GM18498 (cell line): ENCODE data around the gene SLAMF9.

ENCODE experiments used
- ATAC-seq: cut with Tn5 transposase; IDR thresholded peaks from one replicate; pipeline ENCODE4 v1.9.1; 2021; ENCODE audit warnings: mild to moderate bottlenecking, moderate library complexity; ENCODE audit not compliant: unreplicated experiment

SLAMF9 gene

GRCh38 chr1:159953536-159954515 is at the start of gene SLAMF9:
SLAMF9 (minus strand) TSS chr1:159954237; CDS start chr1:159954137, 100 bp downstream.
- ATAC-seq: no peak

GRCh38 chr1:160001440-160001839 is 47.4 kb upstream of the SLAMF9 start:
- no peak for ATAC-seq

DNA sequence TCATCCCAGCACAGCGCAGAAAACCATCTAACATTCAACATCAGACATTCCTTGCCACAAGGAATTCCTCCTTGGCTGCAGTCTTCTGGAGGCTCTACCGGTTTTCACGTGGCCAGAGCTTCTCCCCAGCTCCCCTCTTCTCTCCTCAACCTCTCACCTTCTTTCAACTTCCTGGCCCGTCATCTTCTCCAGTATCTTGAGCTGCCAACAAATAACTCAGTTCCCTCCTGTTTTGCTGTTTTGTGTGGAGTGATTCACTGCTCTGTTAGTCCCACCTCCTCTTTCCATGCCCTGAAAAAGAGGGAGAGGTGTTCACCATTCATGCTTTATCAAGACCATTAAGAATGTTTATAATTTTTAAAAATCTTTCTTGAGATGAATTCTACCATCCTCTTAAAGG is 45.2 kb upstream of the SLAMF9 start:
- ATAC-seq: no peak

DNA sequence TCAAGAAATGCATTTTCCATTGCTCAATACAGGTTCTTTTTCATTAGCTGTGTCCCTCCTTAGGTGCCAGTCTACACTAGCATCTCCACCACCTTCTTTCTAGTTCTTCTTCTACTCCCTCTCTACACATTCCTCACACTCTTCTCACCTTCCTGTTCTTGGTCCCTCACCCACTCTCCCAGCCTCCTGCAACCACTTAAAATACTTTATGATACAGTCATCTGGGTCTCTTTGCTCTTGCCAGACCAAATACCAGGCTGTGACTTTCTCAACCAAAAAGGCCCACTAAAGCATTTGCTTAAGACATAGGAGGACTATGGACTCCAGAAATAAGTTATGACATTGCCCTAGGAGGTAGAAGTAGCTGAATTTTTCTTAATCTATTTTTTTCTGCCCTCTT is 42.6 kb upstream of the SLAMF9 start:
- no peak for ATAC-seq

DNA sequence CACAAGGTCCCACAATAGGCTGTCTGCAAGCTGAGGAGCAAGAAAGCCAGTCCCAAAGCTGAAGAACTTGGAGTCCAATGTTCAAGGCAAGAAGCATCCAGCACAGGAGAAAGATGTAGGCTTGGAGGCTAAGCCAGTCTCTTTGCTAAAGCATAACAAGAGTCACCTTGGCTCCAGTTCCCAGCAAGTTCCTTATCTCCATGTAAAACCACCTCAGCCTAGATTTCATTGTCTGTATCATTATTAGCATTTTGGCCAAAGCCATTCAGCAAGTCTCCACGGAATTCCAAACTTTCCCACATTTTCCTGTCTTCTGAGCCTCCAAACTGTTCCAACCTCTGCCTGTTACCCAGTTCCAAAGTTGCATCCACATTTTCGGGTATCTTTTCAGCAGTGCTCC is 40.9 kb upstream of the SLAMF9 start:
- ATAC-seq: no peak

DNA sequence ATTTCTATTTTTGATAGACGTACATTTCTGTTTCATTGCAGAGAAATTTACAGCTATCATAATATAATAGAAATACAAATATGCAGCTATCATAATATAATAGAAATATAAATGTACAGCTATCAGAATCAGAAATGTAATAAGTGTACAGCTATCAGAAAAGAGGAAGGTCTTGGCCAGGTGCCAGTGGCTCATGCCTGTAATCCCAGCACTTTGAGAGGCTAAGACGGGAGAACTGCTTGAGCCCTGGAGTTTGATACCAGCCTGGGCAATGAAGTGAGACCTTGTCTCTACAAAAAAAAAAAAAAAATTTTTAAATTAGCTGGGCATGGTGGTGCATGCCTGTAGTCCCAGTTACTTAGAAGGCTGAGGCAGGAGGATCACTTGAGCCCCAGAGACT is 39.9 kb upstream of the SLAMF9 start:
- no peak for ATAC-seq

DNA sequence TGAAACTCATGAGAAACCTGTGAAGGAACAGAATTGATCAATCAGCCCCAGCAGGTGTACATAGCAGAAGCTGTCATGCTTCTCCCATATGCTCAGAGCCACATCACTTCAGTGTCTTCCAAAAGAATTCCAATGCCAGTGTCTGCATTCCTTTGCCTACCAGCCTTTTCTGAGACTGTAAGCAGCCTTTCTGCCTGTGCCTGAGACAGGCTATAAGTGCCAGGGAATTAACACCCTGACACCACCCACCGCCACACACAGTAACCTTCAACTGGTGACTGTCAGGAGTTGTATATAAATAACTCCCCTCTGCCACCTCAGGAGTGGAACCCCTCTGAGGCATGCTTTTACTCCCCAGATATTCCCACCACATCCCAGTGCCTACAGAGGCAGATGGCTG is 38.1 kb upstream of the SLAMF9 start:
- no peak for ATAC-seq

DNA sequence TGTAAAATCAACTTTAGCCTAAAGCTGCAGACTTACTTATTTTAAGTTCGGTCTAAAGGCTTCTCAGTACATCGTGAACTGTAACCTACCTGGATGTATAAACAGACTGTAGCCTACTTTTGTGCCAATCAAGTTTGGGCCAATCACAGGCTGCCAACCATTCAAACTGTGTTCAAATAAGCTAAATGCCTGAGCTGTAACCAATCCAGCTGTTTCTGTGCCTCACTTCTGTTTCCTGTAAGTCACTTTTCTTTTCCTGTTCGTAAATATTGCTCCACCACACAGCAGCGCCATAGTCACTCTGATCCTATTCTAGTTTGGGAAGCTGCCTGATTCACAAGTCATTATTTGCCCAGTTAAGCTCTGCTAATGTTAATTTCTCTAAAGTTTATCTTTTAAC is 37.5 kb upstream of the SLAMF9 start:
- ATAC-seq: no peak

- no peak for ATAC-seq
These were observed 36.0 kb upstream of the SLAMF9 start for GRCh38 chr1:159990005-159990404.

- no peak for ATAC-seq
These were observed 35.5 kb upstream of the SLAMF9 start for GRCh38 chr1:159989581-159989980.

GRCh38 chr1:159988006-159988405 is 34.0 kb upstream of the SLAMF9 start:
- ATAC-seq: no peak

DNA sequence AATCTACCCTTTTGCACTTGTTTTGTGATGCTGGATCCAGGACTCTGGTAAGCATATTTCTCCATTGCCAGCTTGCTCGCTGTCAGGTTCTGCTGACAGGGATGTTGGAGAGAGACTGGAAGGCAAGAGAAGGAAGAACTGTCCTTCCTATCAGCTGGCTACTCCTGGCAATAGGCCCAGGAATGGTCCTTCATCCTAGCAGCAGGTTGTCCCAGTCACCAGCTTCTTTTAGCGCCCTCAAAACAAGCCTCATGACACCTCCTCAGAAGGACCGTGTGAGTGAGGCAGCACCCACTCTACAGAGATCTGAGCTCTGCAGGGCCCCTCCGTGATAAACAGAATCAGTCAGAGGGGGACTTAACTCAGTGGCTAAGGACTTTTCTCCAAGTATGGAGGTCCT is 33.1 kb upstream of the SLAMF9 start:
- ATAC-seq: no peak

GRCh38 chr1:159986531-159986930 is 32.5 kb upstream of the SLAMF9 start:
- ATAC-seq: no peak

DNA sequence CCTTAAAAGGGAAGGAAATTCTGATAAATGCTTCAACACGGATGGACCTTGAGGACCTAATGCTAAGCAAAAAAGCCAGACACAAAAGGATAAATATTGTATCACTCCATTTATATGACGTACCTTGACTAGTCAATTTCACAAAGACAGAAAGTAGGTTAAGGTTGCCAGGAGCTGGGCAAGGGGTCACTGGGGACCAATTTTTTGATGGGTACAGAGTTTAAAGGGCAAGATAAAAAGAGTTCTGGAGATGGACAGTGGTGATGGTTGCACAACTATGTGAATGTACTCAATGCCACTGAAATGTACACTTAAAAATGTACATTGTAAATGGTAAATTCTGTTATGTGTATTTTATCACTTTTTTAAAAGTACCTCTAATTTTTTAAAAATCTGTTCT is 32.1 kb upstream of the SLAMF9 start:
- ATAC-seq: no peak

GRCh38 chr1:159985473-159985872 is 31.4 kb upstream of the SLAMF9 start:
- ATAC-seq: no peak

GRCh38 chr1:159983681-159984080 is 29.6 kb upstream of the SLAMF9 start:
- no peak for ATAC-seq

DNA sequence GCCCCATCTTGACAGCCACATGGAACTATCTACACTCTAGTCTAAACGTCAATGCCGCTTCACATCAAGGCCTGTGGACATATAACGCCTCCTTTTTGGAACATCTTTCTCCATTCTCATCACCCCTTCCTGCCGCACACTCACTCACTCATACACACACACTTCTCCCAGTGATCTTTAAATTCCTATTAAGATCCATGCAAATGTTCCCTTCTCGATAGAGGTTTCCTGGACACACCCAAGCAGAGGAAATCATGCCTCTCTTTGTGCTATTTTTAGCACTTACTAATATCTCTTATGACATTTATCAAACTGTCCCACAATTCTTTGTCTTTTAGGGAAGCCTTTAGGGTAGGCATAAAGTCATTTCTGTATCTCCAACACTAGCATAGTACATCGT is 28.2 kb upstream of the SLAMF9 start:
- no peak for ATAC-seq

- ATAC-seq: no peak
These were observed 27.5 kb upstream of the SLAMF9 start for GRCh38 chr1:159981351-159982055.

DNA sequence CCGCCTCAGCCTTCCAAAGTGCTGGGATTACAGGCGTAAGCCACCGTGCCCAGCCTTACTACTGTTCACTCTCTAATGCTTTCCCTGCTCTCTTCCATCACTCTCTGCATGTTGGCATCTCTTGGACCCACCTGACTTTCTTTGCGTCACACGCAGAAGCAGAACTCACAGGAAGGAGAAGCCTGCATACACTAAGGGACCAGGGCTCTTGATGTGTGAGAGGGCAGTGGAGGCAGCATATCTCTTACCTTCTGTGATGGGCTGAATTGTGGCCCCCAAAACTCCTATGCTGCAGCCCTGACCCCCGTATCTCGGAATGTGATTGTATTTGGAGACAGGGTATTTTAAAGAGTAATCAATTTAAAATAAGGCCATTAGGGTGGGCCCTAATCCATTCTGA is 26.7 kb upstream of the SLAMF9 start:
- ATAC-seq: no peak

GRCh38 chr1:159980076-159980475 is 26.0 kb upstream of the SLAMF9 start:
- no peak for ATAC-seq

GRCh38 chr1:159979257-159979656 is 25.2 kb upstream of the SLAMF9 start:
- ATAC-seq: no peak

DNA sequence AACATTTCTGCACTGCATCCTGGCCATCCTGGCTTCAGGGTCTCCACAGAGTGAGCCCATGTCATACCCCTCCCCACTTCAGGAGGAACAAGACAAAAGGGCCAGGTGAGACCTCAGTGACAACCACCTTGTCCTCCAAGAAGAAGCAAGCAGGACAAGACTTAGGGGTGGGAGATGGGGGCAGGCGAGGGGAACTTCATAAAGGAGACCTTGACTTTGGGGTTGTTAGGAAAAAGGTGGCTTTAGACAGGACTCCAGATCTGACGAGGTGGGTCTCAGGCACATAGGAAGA is 24.0 kb upstream of the SLAMF9 start:
- no peak for ATAC-seq
